Trophoblast cell (in vitro differentiated cells and primary cell): ENCODE results near the gene NAIF1.
"Not testable (repeated sequence)": the region's sequence is repeated elsewhere in the genome, so short reads cannot be mapped to it uniquely, and the experiment has no call there.

Experiments used
- DNase-seq, 2 donors: peaks; one replicate each; pipeline ENCODE4 v3.0.0-alpha.2; 2016
- H2AFZ ChIP-seq: 2 replicates; pipeline ENCODE4 v1.6.1; 2013; ENCODE audit warnings: low read length, moderate library complexity, mild to moderate bottlenecking; ENCODE audit not compliant: insufficient read depth, poor library complexity
- H2AK5ac ChIP-seq: 2 replicates; pipeline ENCODE4 v1.6.1; 2013; ENCODE audit warnings: mild to moderate bottlenecking, low read length
- H2BK120ac ChIP-seq: 2 replicates; pipeline ENCODE4 v1.6.1; 2013; ENCODE audit warnings: low read length, mild to moderate bottlenecking, moderate library complexity; ENCODE audit not compliant: insufficient read depth, poor library complexity
- H2BK12ac ChIP-seq: 2 replicates; pipeline ENCODE4 v1.6.1; 2013; ENCODE audit warnings: mild to moderate bottlenecking, low read length, moderate library complexity
- H2BK5ac ChIP-seq: 2 replicates; pipeline ENCODE4 v1.6.1; 2013; ENCODE audit warnings: low read length, low read depth, moderate library complexity, mild to moderate bottlenecking; ENCODE audit not compliant: poor library complexity
- H3K14ac ChIP-seq: 2 replicates; pipeline ENCODE4 v1.6.1; 2013; ENCODE audit warnings: mild to moderate bottlenecking, low read length
- H3K18ac ChIP-seq: 2 replicates; pipeline ENCODE4 v1.6.1; 2013; ENCODE audit warnings: mild to moderate bottlenecking, low read length
- H3K23ac ChIP-seq: 2 replicates; pipeline ENCODE4 v1.6.1; 2013; ENCODE audit warnings: low read length
- H3K27ac ChIP-seq: 2 replicates; pipeline ENCODE4 v1.5.1; 2013; ENCODE audit warnings: low read depth, mild to moderate bottlenecking, inconsistent platforms, low read length, moderate library complexity
- H3K27me3 ChIP-seq: 2 replicates; pipeline ENCODE4 v1.6.1; 2013; ENCODE audit warnings: inconsistent platforms, mild to moderate bottlenecking, low read length, moderate library complexity; ENCODE audit not compliant: insufficient read depth
- H3K36me3 ChIP-seq, 2 experiments: 1 replicate in 1 of 2; 2 replicates in 1 of 2; pipeline ENCODE4 v1.6.1; 2013; ENCODE audit warnings: low read length in 2 of 2, mild to moderate bottlenecking in 2 of 2, moderate library complexity in 1 of 2; ENCODE audit not compliant: insufficient read depth in 2 of 2, control insufficient read depth in 1 of 2
- H3K4ac ChIP-seq: 2 replicates; pipeline ENCODE4 v1.6.1; 2013; ENCODE audit warnings: low read depth, mild to moderate bottlenecking, low read length, moderate library complexity
- H3K4me1 ChIP-seq, 2 experiments: 1 replicate in 1 of 2; 2 replicates in 1 of 2; pipeline ENCODE4 v1.6.1; 2013; ENCODE audit warnings: low read length in 2 of 2, mild to moderate bottlenecking in 2 of 2, moderate library complexity in 1 of 2; ENCODE audit not compliant: insufficient read depth in 2 of 2, control insufficient read depth in 1 of 2
- H3K4me2 ChIP-seq: 2 replicates; pipeline ENCODE4 v1.6.1; 2013; ENCODE audit warnings: inconsistent platforms, mild to moderate bottlenecking, low read length, moderate library complexity
- H3K4me3 ChIP-seq: 2 replicates; pipeline ENCODE4 v1.5.1; 2013; ENCODE audit warnings: mild to moderate bottlenecking, low read depth, low read length, inconsistent platforms
- H3K79me1 ChIP-seq: one replicate; pipeline ENCODE4 v1.6.1; 2013; ENCODE audit warnings: low read length
- H3K79me2 ChIP-seq: 2 replicates; pipeline ENCODE4 v1.6.1; 2013; ENCODE audit warnings: low read length, mild to moderate bottlenecking; ENCODE audit not compliant: control insufficient read depth, insufficient read depth, poor library complexity
- H3K9ac ChIP-seq: 2 replicates; pipeline ENCODE4 v1.6.1; 2013; ENCODE audit warnings: mild to moderate bottlenecking, low read length
- H3K9me3 ChIP-seq: 2 replicates; pipeline ENCODE4 v1.6.1; 2013; ENCODE audit warnings: low read depth, mild to moderate bottlenecking, control low read depth, inconsistent platforms, low read length; ENCODE audit not compliant: insufficient read depth
- H4K12ac ChIP-seq: 2 replicates; pipeline ENCODE4 v1.6.1; 2013; ENCODE audit warnings: low read depth, mild to moderate bottlenecking, low read length, moderate library complexity
- H4K8ac ChIP-seq: 2 replicates; pipeline ENCODE4 v1.6.1; 2013; ENCODE audit warnings: low read depth, mild to moderate bottlenecking, low read length, moderate library complexity
- H4K91ac ChIP-seq: one replicate; pipeline ENCODE4 v1.6.1; 2013; ENCODE audit warnings: low read depth, mild to moderate bottlenecking, low read length, moderate library complexity
- WGBS: extraction: QIAGEN DNeasy Blood & Tissue Kit; methylation state at CpG from one replicate; pipeline ENCODE4 v1.1.7; 2013; ENCODE audit warnings: missing lambda C conversion rate; ENCODE audit not compliant: insufficient read length, insufficient coverage; ENCODE audit errors: extremely low coverage; 5-methylcytosine and 5-hydroxymethylcytosine counted together

The NAIF1 gene

GRCh38 chr9:128025736-128026135 is 41.4 kb downstream of the NAIF1 start:
- Histone ChIP-seq H4K91ac (no peak overlapping the region), H3K79me1 (no peaks in the 10 kb centered on the region), H3K4me2 (no peak overlapping the region), H3K4me1 (peaks cover 4% of the 10 kb centered on the region in 2 experiments), H2BK5ac (no peak overlapping the region), H3K79me2 (no peaks in the 10 kb centered on the region), H2BK120ac (no peak overlapping the region), H4K8ac (no peak overlapping the region), H3K14ac (no peak overlapping the region), H3K4me3 (no peak overlapping the region), H4K12ac (no peak overlapping the region), H3K9me3 (peaks cover 1% of the 10 kb centered on the region), H3K18ac (no peak overlapping the region), H2BK12ac (peak overlapping the region; percentile 0), H3K4ac (no peak overlapping the region), H3K23ac (no peak overlapping the region), H3K27ac (no peak overlapping the region), H3K9ac (no peak overlapping the region), H3K27me3 (no peaks in the 10 kb centered on the region), H2AFZ (no peak overlapping the region), H2AK5ac (peak overlapping the region; percentile 11), H3K36me3 (no peaks in the 10 kb centered on the region)
- WGBS: no CpG with 5 or more reads among the region's 4 CpGs
- no peak for DNase-seq

- Histone ChIP-seq H3K36me3 (no peaks in the 10 kb centered on the region), H3K79me1 (no peaks in the 10 kb centered on the region), H3K4me1 (peaks cover 4% of the 10 kb centered on the region in 2 experiments), H3K18ac (no peak overlapping the region), H3K79me2 (no peaks in the 10 kb centered on the region), H3K23ac (no peak overlapping the region), H2BK12ac (no peak overlapping the region), H3K4me3 (no peak overlapping the region), H2BK120ac (no peak overlapping the region), H4K91ac (no peak overlapping the region), H3K27ac (no peak overlapping the region), H3K9me3 (peaks cover 1% of the 10 kb centered on the region), H3K14ac (no peak overlapping the region), H3K9ac (no peak overlapping the region), H2AK5ac (no peak overlapping the region), H3K27me3 (no peaks in the 10 kb centered on the region), H3K4ac (no peak overlapping the region), H2AFZ (no peak overlapping the region), H4K12ac (no peak overlapping the region), H4K8ac (no peak overlapping the region), H2BK5ac (no peak overlapping the region), H3K4me2 (no peak overlapping the region)
- WGBS: no CpG with 5 or more reads among the region's 5 CpGs
- DNase-seq: no peak
These were observed 42.3 kb downstream of the NAIF1 start for GRCh38 chr9:128024761-128025308.

GRCh38 chr9:128023671-128024070 is 43.4 kb downstream of the NAIF1 start:
- H3K79me2 ChIP-seq, H3K4me1 ChIP-seq, H3K23ac ChIP-seq, H2AFZ ChIP-seq, H3K79me1 ChIP-seq, H3K36me3 ChIP-seq, H3K27me3 ChIP-seq, H3K14ac ChIP-seq, H3K27ac ChIP-seq, H4K8ac ChIP-seq, H3K9me3 ChIP-seq, H4K12ac ChIP-seq, H3K4me2 ChIP-seq, H3K4me3 ChIP-seq, H4K91ac ChIP-seq, H2BK12ac ChIP-seq, H3K18ac ChIP-seq, H2AK5ac ChIP-seq, H3K4ac ChIP-seq, H2BK5ac ChIP-seq, H2BK120ac ChIP-seq, H3K9ac ChIP-seq: not testable (repeated sequence)
- DNase-seq: peak in 1 of 2 donors; percentile 83
- WGBS: no CpG with 5 or more reads among the region's 12 CpGs

- no CpG with 5 or more reads among the region's 2 CpGs for WGBS
- no peak overlapping the region for H3K4me2 ChIP-seq
- no peak overlapping the region for H3K27ac ChIP-seq
- H3K79me2 ChIP-seq: no peaks in the 10 kb centered on the region
- no peak overlapping the region for H2BK5ac ChIP-seq
- peak in 1 of 2 donors; percentile 9 for DNase-seq
- no peak overlapping the region for H4K8ac ChIP-seq
- no peak overlapping the region for H2AK5ac ChIP-seq
- H3K23ac ChIP-seq: no peak overlapping the region
- no peak overlapping the region for H3K4ac ChIP-seq
- peaks cover 4% of the 10 kb centered on the region in 2 experiments for H3K4me1 ChIP-seq
- no peak overlapping the region for H2BK120ac ChIP-seq
- H3K18ac ChIP-seq: no peak overlapping the region
- H3K79me1 ChIP-seq: no peaks in the 10 kb centered on the region
- no peak overlapping the region for H3K4me3 ChIP-seq
- H3K14ac ChIP-seq: no peak overlapping the region
- H4K91ac ChIP-seq: no peak overlapping the region
- H2AFZ ChIP-seq: no peak overlapping the region
- no peak overlapping the region for H2BK12ac ChIP-seq
- H4K12ac ChIP-seq: no peak overlapping the region
- peaks cover 1% of the 10 kb centered on the region for H3K9me3 ChIP-seq
- no peaks in the 10 kb centered on the region for H3K27me3 ChIP-seq
- H3K9ac ChIP-seq: no peak overlapping the region
- no peaks in the 10 kb centered on the region for H3K36me3 ChIP-seq
These were observed 44.2 kb downstream of the NAIF1 start for GRCh38 chr9:128022886-128023285.
